Spleen (tissue), 7 donors: ENCODE measurements around the gene SFXN2.

Experiments used
- POLR2A ChIP-seq, 3 donors: fragments of 450-650 bp; IDR thresholded peaks; one replicate each; pipeline ENCODE4 v1.5.1; 2017; ENCODE audit warnings: antibody characterized with exemption in 3 of 3, mild to moderate bottlenecking in 1 of 3
- TF ChIP-seq, protein P1 (sequence below), 11 experiments: fragments of 200-600 bp in 7 of 11; fragments of 450-650 bp in 4 of 11; sonication (generic) in 4 of 11; IDR thresholded peaks in 8 of 11; conservative IDR thresholded peaks in 3 of 11; 1 replicate in 7 of 11; 2 replicates in 4 of 11; pipeline versions ENCODE4 v1.4.0 to v1.8.0; 2016 to 2021; ENCODE audit warnings: antibody characterized with exemption in 11 of 11, inconsistent platforms in 4 of 11, mild to moderate bottlenecking in 1 of 11
- donor health status: DM: no; HTN: no; CAD: no; lungs with moderate emphysema.
- donor health status: DM: no; HTN: no; CAD: no.
- donor health status: DM: no; HTN: no; CAD: no.

DNA sequence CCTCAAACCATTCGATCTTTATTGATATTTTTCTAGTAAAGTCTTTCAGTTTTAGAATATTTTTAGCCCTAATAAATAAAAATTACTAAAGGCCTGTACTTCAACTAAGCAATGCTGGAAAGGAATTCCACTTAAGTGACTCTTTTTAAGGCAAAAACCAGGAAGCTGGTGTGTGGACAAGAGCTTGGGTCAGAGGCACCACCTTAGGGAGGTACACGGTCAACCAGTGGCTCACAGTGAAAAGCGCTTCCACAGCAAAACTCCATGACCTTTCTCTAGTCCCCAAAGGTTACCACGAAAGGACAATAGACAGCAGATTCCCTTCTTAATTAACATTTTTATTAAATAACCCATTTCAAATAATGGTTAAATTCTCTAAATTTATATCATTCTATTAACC is 31.5 kb upstream of the SFXN2 start:
- TF ChIP-seq POLR2A (IDR thresholded peaks at IDR 0.05): no peak
- TF ChIP-seq, protein P1, sequence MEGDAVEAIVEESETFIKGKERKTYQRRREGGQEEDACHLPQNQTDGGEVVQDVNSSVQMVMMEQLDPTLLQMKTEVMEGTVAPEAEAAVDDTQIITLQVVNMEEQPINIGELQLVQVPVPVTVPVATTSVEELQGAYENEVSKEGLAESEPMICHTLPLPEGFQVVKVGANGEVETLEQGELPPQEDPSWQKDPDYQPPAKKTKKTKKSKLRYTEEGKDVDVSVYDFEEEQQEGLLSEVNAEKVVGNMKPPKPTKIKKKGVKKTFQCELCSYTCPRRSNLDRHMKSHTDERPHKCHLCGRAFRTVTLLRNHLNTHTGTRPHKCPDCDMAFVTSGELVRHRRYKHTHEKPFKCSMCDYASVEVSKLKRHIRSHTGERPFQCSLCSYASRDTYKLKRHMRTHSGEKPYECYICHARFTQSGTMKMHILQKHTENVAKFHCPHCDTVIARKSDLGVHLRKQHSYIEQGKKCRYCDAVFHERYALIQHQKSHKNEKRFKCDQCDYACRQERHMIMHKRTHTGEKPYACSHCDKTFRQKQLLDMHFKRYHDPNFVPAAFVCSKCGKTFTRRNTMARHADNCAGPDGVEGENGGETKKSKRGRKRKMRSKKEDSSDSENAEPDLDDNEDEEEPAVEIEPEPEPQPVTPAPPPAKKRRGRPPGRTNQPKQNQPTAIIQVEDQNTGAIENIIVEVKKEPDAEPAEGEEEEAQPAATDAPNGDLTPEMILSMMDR (IDR thresholded peaks at IDR 0.05 in 8 of 11, conservative IDR thresholded peaks at IDR 0.05 in 3 of 11): no peak
